Measurements from ENCODE around the gene ZFYVE28. TPM values are rescaled to one million over a fixed set of nuclear protein-coding genes. Genes with fewer than 3 reads are reported as not detected.
"Not testable (repeated sequence)": the region's sequence is repeated elsewhere in the genome, so short reads cannot be mapped to it uniquely, and the experiment has no call there.

Gene ZFYVE28
- total RNA-seq, 1 donor, result 10.5 TPM

DNA sequence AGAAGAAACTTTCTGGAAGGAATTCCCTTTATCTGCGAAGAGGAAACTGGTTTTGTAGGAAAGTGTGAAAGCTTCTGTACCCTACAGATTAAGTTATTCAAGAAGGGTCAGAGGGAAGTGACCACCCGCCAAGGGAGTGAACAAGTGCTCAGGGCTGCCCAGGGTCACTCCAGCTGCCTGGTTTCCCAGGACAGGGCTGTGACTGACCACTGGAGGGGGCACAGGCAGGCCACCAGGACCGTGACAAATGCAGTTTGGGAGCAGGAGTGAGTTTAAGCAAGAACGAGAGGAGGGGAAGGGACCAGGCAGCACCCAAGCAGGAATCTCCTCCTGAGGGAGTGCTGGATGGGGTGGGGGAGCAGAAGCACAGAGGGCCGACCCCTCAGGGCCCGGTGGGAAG is 34.2 kb downstream of the ZFYVE28 start:
- H3K4me3 ChIP-seq (ENCODE audit: insufficient read depth, low read length), result no peak overlapping the region
- no peak overlapping the region for H2AFZ ChIP-seq (ENCODE audit: low read length)
- H3K27me3 ChIP-seq (ENCODE audit: insufficient read depth, low read length), result peaks cover 4% of the 10 kb centered on the region
- no peak overlapping the region for H3K4me2 ChIP-seq (ENCODE audit: insufficient read depth, low read length)
- no peaks in the 10 kb centered on the region for H3K9me3 ChIP-seq (ENCODE audit: low read depth, low read length)
- no peaks in the 10 kb centered on the region for H4K20me1 ChIP-seq (ENCODE audit: insufficient read depth, low read length)
- H3K36me3 ChIP-seq (ENCODE audit: insufficient read depth, low read length), result no peaks in the 10 kb centered on the region
- no peak for DNase-seq (ENCODE audit: insufficient read length, low spot score, missing footprints)
- no peaks in the 10 kb centered on the region for H3K79me2 ChIP-seq (ENCODE audit: insufficient read depth, low read length)
- TF ChIP-seq, protein P1, sequence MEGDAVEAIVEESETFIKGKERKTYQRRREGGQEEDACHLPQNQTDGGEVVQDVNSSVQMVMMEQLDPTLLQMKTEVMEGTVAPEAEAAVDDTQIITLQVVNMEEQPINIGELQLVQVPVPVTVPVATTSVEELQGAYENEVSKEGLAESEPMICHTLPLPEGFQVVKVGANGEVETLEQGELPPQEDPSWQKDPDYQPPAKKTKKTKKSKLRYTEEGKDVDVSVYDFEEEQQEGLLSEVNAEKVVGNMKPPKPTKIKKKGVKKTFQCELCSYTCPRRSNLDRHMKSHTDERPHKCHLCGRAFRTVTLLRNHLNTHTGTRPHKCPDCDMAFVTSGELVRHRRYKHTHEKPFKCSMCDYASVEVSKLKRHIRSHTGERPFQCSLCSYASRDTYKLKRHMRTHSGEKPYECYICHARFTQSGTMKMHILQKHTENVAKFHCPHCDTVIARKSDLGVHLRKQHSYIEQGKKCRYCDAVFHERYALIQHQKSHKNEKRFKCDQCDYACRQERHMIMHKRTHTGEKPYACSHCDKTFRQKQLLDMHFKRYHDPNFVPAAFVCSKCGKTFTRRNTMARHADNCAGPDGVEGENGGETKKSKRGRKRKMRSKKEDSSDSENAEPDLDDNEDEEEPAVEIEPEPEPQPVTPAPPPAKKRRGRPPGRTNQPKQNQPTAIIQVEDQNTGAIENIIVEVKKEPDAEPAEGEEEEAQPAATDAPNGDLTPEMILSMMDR (IDR thresholded peaks at IDR 0.05; ENCODE audit: extremely low read depth, low read depth, low read length), result no peak
- H3K4me1 ChIP-seq (ENCODE audit: insufficient read depth, low read length), result no peaks in the 10 kb centered on the region
- H3K27ac ChIP-seq (ENCODE audit: low read depth, low read length), result no peak overlapping the region

DNA sequence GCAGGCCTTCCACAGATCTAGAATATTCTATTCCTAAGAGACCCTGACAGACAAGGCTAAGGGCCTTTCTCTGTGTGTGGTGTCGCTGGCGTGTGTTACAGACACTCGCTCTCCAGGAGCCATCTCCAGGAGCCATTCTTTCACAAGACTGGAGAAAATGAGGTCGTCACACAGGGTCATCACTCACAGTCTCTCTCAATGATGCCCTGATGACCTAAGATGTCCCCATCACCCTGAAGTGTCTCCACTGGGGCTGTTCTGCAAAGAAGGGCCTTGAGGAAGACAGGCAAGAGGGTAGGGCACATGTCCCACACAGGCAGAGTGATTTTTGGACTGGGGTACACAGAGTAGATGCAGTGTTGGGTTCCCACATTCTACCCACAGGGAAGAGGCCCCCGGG is 34.7 kb downstream of the ZFYVE28 start:
- H3K4me1 ChIP-seq (ENCODE audit: insufficient read depth, low read length), result no peaks in the 10 kb centered on the region
- no peak overlapping the region for H3K4me3 ChIP-seq (ENCODE audit: insufficient read depth, low read length)
- no peaks in the 10 kb centered on the region for H3K36me3 ChIP-seq (ENCODE audit: insufficient read depth, low read length)
- H3K27me3 ChIP-seq (ENCODE audit: insufficient read depth, low read length), result no peaks in the 10 kb centered on the region
- no peaks in the 10 kb centered on the region for H4K20me1 ChIP-seq (ENCODE audit: insufficient read depth, low read length)
- TF ChIP-seq, protein P1 (IDR thresholded peaks at IDR 0.05; ENCODE audit: extremely low read depth, low read depth, low read length), result no peak
- DNase-seq (ENCODE audit: insufficient read length, low spot score, missing footprints), result no peak
- H3K9me3 ChIP-seq (ENCODE audit: low read depth, low read length), result no peaks in the 10 kb centered on the region
- H2AFZ ChIP-seq (ENCODE audit: low read length), result no peak overlapping the region
- no peaks in the 10 kb centered on the region for H3K79me2 ChIP-seq (ENCODE audit: insufficient read depth, low read length)
- no peak overlapping the region for H3K4me2 ChIP-seq (ENCODE audit: insufficient read depth, low read length)
- no peak overlapping the region for H3K27ac ChIP-seq (ENCODE audit: low read depth, low read length)

DNA sequence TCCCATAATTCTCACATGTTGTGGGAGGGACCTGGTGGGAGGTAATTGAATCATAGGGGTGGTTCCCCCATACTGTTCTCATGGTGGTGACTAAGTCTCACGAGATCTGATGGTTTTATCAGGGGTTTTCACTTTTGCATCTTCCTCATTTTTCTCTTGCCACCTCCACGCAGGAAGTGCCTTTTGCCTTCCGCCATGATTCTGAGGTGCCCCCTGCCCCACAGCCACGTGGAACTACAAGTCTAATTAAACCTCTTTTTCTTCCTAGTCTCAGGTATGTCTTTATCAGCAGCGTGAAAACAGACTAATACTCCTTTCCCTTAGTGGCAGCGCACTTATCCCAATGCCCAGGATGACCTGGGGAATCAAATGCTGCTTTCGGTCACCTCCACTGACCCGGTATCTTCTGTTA is 35.2 kb downstream of the ZFYVE28 start:
- not testable (repeated sequence) for H4K20me1 ChIP-seq (ENCODE audit: insufficient read depth, low read length); H3K27me3 ChIP-seq (ENCODE audit: insufficient read depth, low read length); H3K9me3 ChIP-seq (ENCODE audit: low read depth, low read length); DNase-seq (ENCODE audit: insufficient read length, low spot score, missing footprints); H3K79me2 ChIP-seq (ENCODE audit: insufficient read depth, low read length); H3K36me3 ChIP-seq (ENCODE audit: insufficient read depth, low read length); H3K4me3 ChIP-seq (ENCODE audit: insufficient read depth, low read length); H2AFZ ChIP-seq (ENCODE audit: low read length); H3K27ac ChIP-seq (ENCODE audit: low read depth, low read length); H3K4me2 ChIP-seq (ENCODE audit: insufficient read depth, low read length); H3K4me1 ChIP-seq (ENCODE audit: insufficient read depth, low read length)

DNA sequence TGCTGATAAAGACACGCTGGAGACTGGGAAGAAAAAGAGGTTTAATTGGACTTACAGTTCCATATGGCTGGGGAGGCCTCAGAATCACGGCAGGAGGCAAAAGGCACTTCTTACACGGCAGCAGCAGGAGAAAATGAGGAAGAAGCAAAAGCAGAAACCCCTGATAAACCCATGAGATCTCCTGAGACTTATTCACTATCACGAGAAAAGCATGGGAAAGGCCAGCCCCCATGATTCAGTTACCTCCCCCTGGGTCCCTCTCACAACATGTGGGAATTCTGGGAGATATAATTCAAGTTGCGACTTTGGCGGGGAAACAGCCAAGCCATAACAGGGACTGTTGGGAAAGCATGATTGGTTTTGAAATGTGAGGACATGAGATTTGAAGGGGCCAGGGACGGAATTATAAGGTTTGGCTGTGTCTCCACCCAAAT is 35.7 kb downstream of the ZFYVE28 start:
- not testable (repeated sequence) for H3K4me3 ChIP-seq (ENCODE audit: insufficient read depth, low read length); H3K4me2 ChIP-seq (ENCODE audit: insufficient read depth, low read length); DNase-seq (ENCODE audit: insufficient read length, low spot score, missing footprints); H3K27me3 ChIP-seq (ENCODE audit: insufficient read depth, low read length); H4K20me1 ChIP-seq (ENCODE audit: insufficient read depth, low read length); H3K79me2 ChIP-seq (ENCODE audit: insufficient read depth, low read length); H3K27ac ChIP-seq (ENCODE audit: low read depth, low read length); H3K9me3 ChIP-seq (ENCODE audit: low read depth, low read length); H3K36me3 ChIP-seq (ENCODE audit: insufficient read depth, low read length); H3K4me1 ChIP-seq (ENCODE audit: insufficient read depth, low read length); H2AFZ ChIP-seq (ENCODE audit: low read length)

DNA sequence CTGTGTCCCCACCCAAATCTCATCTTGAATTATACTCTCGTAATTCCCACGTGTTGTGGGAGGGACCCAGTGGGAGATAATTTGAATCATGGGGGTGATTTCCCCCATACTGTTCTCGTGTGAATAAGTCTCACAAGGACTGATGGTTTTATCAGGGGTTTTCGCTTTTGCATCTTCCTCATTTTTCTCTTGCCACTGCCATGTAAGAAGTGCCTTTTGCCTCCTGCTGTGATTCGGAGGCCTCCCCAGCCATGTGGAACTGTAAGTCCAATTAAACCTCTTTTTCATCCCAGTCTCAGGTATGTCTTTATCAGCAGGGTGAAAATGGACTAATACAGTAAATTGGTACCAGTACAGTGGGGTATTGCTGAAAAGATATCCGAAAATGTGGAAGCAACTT is 37.9 kb downstream of the ZFYVE28 start:
- H3K36me3 ChIP-seq (ENCODE audit: insufficient read depth, low read length); H4K20me1 ChIP-seq (ENCODE audit: insufficient read depth, low read length); H3K4me3 ChIP-seq (ENCODE audit: insufficient read depth, low read length); H3K4me2 ChIP-seq (ENCODE audit: insufficient read depth, low read length); H3K27me3 ChIP-seq (ENCODE audit: insufficient read depth, low read length); DNase-seq (ENCODE audit: insufficient read length, low spot score, missing footprints); H3K4me1 ChIP-seq (ENCODE audit: insufficient read depth, low read length); H3K27ac ChIP-seq (ENCODE audit: low read depth, low read length); H2AFZ ChIP-seq (ENCODE audit: low read length); H3K9me3 ChIP-seq (ENCODE audit: low read depth, low read length); H3K79me2 ChIP-seq (ENCODE audit: insufficient read depth, low read length): not testable (repeated sequence)

All from osteoblast (primary cell).